Right ventricle myocardium superior (tissue), 1 donor: Measurements from ENCODE around the gene NEDD4L. TPM values are rescaled to one million over a fixed set of nuclear protein-coding genes. Genes with fewer than 3 reads are reported as not detected.
A peak's percentile ranks its signal among the peaks of the same experiment; 100 is the strongest.

Experiments used
- ATAC-seq: fragments of 200-7000 bp; cut with Tn5 transposase; one replicate; pipeline ENCODE4 v1.9.1; 2020; ENCODE audit warnings: mild to moderate bottlenecking; ENCODE audit not compliant: poor library complexity
- DNase-seq: peaks from one replicate; pipeline ENCODE4 v3.0.0-alpha.2; 2020
- intact Hi-C: fragments of 100-400 bp; cut with DNase I; formaldehyde crosslinking; loops from one replicate; pipeline ENCODE4 v1.11.2; 2022
- total RNA-seq: library from RNA; stranded (reverse); fragmentation: NEBNext Ultra II Directional; extraction: Animal tissue kit (Norgen Biotek cat#: 25700); gene quantifications from one replicate; pipeline ENCODE4 v1.2.1, GENCODE V29; 2021
- donor health status: DM: no; HTN: yes; CAD: no; lungs with severe emphysema.

The NEDD4L gene
- total RNA-seq, 1 donor from 2014 or later = 51.4 TPM

- ATAC-seq (no peak), DNase-seq (no peak)
- intact Hi-C loops = no loop called here
Measured at GRCh38 chr18:58135183-58135641, 91.2 kb downstream of the NEDD4L start.

DNA sequence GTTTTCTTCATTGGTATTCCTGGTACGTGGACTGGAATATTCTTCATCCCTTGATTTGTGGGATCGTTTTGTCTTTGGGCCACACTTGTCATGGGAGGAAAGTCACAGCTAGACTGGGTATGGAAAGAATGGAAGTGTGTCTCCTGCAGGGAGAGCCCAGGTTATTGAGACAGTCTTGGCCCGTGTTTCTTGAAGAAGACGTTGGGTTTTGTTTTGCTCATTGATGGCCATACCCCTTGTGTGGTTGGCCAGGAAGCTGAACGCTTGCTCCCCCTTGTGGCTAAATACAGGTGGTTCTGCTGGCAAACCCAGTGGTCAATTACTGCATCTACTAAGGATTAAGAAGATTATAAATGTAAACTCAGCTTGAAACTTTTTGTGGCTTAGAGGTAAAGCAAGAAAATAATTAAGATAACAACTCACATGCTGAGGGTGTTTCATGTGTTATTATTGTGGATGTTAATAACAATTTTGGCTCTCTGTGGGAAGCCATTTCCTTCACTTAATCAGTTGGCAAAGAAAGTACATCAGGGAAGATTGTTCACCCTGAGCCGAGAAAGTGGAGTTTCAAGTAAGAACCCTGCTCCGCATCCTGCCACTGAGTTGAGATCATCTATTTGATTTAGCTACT is 91.8 kb downstream of the NEDD4L start:
- DNase-seq = no peak
- intact Hi-C loops = no loop called here
- peak; percentile 87 for ATAC-seq

GRCh38 chr18:58136879-58137278 is 92.9 kb downstream of the NEDD4L start:
- no peak for ATAC-seq
- intact Hi-C loops = no loop called here

DNA sequence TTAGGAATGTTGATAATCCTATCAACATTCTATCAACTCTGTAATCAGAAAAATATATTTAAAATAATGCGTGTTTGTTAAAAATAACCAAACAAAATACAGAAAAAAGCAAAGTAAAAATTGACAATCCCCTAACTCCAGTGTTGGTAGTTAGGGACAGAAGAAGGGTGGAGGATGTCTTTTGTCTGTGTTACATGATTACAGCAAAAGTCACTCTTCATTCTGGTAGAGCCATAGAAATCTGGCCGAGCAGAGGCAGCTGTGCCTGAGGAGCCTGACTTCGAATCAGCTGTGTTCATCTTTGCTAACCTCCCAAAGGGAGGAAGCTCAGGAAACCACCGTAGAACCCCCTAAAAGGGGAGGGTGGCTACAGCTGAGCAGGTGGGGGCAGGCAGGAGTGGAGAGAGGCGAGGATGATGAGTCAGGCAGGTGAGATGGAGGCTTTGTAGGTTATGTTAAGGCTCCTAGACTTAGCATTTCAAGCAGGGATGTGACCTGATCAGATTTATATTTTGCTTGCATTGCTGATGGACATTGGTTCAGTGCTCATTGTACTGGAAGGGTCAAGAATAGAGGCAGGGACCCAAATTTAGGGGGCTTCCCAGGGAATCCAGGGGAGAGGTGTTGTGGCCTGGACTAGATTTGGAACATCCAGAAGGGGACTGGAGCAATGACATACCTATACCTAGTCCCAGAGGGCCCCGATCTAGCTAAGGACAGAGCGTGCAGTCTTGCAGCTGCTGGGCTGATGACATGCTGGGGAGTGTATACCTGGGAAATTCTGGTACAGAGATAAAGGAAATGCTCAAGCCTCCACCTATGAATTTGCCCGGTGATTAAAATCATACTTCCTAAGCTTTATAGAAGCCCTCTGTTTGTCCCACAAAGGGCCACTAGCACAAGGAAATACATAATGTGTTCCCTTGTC is 95.7 kb downstream of the NEDD4L start:
- intact Hi-C loops = no loop called here
- ATAC-seq (no peak), DNase-seq (no peak)

More at GRCh38 chr18:58136879-58137278, 92.9 kb downstream of the NEDD4L start:
- DNase-seq = no peak

- intact Hi-C loops = no loop called here
- DNase-seq = no peak
- peak; percentile 69 for ATAC-seq
Measured at GRCh38 chr18:58140387-58141325, 96.6 kb downstream of the NEDD4L start.

GRCh38 chr18:58143386-58143785 is 99.4 kb downstream of the NEDD4L start:
- intact Hi-C loops = no loop called here
- ATAC-seq (no peak), DNase-seq (no peak)

DNA sequence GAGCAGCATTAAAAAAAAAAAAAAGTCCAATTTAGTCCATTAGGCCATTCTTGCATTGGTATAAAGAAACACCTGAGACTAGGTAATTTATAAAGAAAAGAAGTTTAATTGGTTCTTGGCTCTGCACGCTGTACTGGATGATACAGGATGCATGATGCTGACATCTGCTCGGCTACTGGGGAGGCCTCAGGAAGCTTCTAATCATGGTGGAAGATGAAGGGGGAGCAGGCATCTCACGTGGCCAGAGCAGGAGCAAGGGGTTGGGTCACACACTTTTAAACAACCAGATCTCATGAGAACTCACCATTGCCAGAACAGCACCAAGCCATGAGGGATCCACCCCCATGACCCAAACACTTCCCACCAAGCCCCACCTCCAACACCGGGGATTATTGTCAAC is 100.1 kb downstream of the NEDD4L start:
- no peak for ATAC-seq
- no peak for DNase-seq
- intact Hi-C loops = no loop called here

GRCh38 chr18:58144671-58145285 is 100.8 kb downstream of the NEDD4L start:
- intact Hi-C loops = no loop called here
- DNase-seq (no peak), ATAC-seq (no peak)

GRCh38 chr18:58146099-58146498 is 102.1 kb downstream of the NEDD4L start:
- ATAC-seq = no peak
- intact Hi-C loops = no loop called here
- no peak for DNase-seq

GRCh38 chr18:58148954-58149471 is 105.0 kb downstream of the NEDD4L start:
- DNase-seq = no peak
- no peak for ATAC-seq
- intact Hi-C loops = no loop called here

DNA sequence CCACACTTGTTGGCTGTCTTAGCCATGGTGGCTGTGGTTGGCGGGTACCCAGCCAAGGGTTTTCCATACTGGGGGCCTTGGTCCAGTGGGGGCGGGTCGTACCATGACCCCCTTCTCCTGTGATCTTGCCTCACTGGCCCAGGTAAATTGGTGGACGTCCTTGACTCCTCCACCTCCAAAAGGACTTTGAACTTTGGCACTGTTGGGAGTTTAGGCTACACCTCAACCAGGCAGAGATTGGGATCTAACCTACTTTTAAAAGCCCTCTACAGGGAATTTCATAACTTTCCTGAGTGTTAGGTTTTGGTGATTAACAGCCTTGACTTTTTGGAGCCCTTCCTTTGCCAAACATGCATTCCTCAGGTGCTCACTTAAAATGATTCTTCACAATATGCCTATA is 106.7 kb downstream of the NEDD4L start:
- no peak for ATAC-seq
- intact Hi-C loops = no loop called here

DNA sequence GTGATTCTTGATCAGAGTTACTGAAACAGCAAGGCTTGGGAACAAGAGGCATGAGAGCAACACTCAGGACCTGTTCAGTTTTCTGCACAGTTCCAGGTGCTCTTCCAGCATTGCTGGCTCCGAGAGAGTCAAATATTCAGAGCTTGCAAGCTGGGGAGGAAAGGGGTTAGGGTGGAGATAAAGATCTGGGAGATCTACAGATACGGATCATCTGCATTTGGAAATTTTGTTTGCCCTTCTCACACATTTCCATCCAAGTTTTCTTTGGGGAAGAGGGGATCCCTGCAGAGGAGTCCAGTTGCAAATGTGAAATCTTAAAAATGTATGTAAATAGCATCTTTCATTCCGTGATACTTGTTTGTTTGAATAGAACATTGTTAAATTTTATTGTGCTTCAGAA is 108.2 kb downstream of the NEDD4L start:
- intact Hi-C loops = no loop called here
- no peak for DNase-seq
- ATAC-seq = no peak

More for the DNA sequence above, 106.7 kb downstream of the NEDD4L start:
- DNase-seq = no peak

DNA sequence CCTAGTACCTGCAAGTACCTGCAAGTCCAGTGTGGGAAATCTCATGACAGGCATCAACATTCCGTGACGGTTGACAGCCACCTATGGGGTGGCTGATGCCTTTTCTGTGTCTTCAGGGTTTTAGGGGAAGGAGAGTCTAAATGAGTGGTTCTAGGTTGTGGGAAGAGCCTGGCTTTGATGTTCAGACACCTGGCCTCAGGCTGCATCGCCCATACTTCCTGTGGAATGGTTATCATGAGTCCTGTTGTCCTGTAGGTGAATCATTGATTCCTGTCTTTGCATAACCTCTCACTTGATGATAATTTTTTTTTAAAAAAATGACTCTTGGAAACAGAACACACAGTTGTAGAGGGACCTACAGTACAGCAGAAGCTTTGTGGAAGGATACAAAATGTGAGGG is 108.9 kb downstream of the NEDD4L start:
- no peak for DNase-seq
- intact Hi-C loops = no loop called here
- ATAC-seq = no peak

DNA sequence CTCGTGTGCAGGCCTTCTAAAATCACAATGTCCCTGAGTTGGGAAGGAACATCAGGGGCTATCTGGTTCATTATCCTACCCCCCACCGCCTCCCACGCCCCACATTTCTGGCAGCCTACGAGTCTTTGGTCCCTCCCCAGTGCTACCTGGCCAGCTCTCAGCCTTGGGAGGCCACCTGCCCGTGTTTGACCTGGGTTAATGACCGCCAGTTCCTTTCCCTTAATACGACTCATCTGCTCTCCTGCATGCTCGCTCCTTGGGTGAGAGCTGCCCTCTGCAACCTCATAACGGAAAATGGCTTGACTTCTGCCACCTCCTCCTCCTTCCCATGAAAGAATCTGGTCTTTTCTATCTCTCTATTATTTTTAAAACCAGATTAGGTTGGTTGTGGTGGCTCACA is 112.5 kb downstream of the NEDD4L start:
- no peak for DNase-seq
- no peak for ATAC-seq
- intact Hi-C loops = no loop called here

GRCh38 chr18:58157237-58157636 is 113.2 kb downstream of the NEDD4L start:
- DNase-seq (no peak), ATAC-seq (no peak)
- intact Hi-C loops = no loop called here

DNA sequence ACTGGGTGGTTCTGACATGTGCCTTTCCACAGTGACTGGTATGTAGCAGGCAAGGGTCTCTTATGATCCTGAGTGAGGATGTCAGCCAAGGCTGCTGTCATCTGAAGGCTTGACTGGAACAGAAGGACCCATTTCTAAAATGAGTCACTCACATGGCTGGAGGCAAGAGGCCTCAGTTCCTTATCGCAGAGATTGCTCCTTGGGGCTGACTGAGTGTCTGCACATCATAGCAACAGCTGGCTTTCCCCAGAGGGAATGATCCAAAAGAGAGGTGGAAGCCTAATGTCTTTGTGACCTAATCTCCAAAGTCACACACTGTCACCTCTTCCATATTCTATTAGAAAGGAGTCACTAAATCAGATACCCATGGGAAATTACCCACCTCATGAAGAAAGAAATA is 114.0 kb downstream of the NEDD4L start:
- DNase-seq (no peak), ATAC-seq (no peak)
- intact Hi-C loops = no loop called here

- DNase-seq (no peak), ATAC-seq (no peak)
- intact Hi-C loops = no loop called here
Measured at GRCh38 chr18:58158459-58158858, 114.4 kb downstream of the NEDD4L start.

DNA sequence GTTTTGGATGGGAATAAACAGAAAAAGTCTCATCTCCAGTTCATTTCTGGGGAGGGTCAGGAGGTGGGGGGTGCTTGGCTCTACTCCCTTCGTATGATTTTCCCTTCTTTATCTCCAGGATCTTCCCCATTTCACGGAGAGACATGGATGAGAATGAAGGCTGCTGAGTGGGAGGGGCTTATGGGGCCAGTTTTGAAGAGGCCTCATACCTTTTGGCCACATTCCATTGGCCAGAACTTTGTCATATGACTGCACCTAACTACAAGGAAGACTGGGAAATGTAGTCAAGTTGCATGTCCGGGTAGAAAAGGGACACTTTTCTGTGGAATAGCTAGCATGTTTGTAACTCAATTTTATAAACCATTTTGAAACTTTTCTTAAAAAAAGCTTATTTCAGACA is 117.6 kb downstream of the NEDD4L start:
- intact Hi-C loops = no loop called here
- DNase-seq (no peak), ATAC-seq (no peak)
